Astrocyte (in vitro differentiated cells and primary cell): ENCODE measurements around the gene HSD11B2.

Experiments used
- CTCF ChIP-seq: IDR thresholded peaks from 2 replicates; pipeline ENCODE4 v1.5.1; 2011; ENCODE audit warnings: low read depth, mild to moderate bottlenecking, inconsistent platforms, low read length, moderate library complexity; ENCODE audit not compliant: insufficient read depth
- EZH2 ChIP-seq: IDR thresholded peaks from 2 replicates; pipeline ENCODE4 v1.6.1; 2012; ENCODE audit warnings: mild to moderate bottlenecking, low read length, inconsistent platforms; ENCODE audit not compliant: insufficient read depth

DNA sequence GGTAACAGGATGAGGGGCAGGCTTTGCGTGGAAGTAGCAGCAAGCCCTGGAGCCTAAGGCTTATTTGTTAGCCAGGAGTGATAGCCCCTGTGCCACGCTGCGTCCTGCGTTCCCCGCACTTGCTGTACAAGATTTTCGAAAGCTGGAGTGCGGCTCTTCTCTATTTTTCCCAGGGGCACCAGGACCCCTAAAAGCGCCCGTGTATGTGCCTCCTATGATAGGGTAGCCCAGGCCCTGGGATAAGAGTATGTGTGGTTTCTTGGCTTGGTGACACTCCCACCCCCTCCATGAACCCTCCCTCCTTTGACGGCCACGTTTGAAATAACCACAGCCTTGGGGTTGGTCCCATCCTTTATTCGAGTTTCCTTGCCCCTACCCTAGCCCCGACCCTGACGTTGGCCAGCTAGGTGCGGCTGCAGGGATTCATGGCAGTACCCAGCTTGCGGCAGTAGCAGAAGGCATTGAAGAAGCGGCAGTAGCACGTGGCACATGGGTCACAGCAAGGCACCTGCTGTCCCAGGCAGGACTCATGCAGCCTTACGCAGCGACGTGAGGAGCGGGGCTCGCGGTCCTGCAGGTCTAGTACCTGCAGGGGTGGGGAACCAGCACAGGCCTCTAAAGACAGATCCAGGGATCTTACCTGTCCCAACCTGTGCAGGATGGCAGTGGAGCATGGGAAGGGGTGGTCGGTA is 51.5 kb downstream of the HSD11B2 start:
- TF ChIP-seq EZH2, result no peak
- TF ChIP-seq CTCF, result no peak
